ENCODE results near the gene PSD4.

PSD4 gene

DNA sequence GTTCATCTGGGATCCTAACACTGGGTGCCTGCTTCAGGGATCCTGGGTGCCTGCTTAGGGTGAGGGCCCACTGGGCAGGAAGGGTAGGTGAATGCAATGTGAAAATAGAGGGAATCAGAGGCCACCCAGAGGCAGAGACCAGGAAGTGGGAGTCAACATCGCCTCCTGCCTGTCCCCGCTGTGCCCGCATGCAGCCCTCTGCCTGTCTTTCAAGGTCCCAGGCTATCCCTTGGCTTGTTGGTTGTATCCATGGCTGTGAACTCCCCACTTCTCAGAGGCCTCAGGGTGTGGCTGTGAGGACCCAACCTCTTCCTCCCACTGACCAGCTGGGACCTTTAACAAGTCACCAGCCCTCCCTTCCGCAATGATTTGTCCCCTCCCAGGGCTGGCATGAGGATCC lies 26.5 kb downstream of the PSD4 start:
- no peak overlapping the region for H3K27ac ChIP-seq (replicated peaks)
- TF ChIP-seq, protein P1, sequence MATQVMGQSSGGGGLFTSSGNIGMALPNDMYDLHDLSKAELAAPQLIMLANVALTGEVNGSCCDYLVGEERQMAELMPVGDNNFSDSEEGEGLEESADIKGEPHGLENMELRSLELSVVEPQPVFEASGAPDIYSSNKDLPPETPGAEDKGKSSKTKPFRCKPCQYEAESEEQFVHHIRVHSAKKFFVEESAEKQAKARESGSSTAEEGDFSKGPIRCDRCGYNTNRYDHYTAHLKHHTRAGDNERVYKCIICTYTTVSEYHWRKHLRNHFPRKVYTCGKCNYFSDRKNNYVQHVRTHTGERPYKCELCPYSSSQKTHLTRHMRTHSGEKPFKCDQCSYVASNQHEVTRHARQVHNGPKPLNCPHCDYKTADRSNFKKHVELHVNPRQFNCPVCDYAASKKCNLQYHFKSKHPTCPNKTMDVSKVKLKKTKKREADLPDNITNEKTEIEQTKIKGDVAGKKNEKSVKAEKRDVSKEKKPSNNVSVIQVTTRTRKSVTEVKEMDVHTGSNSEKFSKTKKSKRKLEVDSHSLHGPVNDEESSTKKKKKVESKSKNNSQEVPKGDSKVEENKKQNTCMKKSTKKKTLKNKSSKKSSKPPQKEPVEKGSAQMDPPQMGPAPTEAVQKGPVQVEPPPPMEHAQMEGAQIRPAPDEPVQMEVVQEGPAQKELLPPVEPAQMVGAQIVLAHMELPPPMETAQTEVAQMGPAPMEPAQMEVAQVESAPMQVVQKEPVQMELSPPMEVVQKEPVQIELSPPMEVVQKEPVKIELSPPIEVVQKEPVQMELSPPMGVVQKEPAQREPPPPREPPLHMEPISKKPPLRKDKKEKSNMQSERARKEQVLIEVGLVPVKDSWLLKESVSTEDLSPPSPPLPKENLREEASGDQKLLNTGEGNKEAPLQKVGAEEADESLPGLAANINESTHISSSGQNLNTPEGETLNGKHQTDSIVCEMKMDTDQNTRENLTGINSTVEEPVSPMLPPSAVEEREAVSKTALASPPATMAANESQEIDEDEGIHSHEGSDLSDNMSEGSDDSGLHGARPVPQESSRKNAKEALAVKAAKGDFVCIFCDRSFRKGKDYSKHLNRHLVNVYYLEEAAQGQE (IDR thresholded peaks at IDR 0.05; ENCODE audit: insufficient replicate concordance, low read depth), result no peak
- no peak for TF ChIP-seq POLR2AphosphoS5 (IDR thresholded peaks at IDR 0.05; ENCODE audit: low read depth)
- TF ChIP-seq GABPA (IDR thresholded peaks at IDR 0.05; ENCODE audit: low read depth), result no peak
- TF ChIP-seq, protein P2, sequence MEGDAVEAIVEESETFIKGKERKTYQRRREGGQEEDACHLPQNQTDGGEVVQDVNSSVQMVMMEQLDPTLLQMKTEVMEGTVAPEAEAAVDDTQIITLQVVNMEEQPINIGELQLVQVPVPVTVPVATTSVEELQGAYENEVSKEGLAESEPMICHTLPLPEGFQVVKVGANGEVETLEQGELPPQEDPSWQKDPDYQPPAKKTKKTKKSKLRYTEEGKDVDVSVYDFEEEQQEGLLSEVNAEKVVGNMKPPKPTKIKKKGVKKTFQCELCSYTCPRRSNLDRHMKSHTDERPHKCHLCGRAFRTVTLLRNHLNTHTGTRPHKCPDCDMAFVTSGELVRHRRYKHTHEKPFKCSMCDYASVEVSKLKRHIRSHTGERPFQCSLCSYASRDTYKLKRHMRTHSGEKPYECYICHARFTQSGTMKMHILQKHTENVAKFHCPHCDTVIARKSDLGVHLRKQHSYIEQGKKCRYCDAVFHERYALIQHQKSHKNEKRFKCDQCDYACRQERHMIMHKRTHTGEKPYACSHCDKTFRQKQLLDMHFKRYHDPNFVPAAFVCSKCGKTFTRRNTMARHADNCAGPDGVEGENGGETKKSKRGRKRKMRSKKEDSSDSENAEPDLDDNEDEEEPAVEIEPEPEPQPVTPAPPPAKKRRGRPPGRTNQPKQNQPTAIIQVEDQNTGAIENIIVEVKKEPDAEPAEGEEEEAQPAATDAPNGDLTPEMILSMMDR (IDR thresholded peaks at IDR 0.05; ENCODE audit: insufficient read depth, low read length), result no peak
- TF ChIP-seq SPI1 (IDR thresholded peaks at IDR 0.05; ENCODE audit: borderline replicate concordance, low read depth), result no peak
- H3K27me3 ChIP-seq (ENCODE audit: insufficient read depth, poor library complexity, severe bottlenecking), result no peaks in the 10 kb centered on the region
- H3K4me3 ChIP-seq (replicated peaks; ENCODE audit: insufficient read depth, low read length), result no peak overlapping the region
- no peak for DNase-seq (ENCODE audit: low read depth in 1 of 2, low spot score in 1 of 2)

DNA sequence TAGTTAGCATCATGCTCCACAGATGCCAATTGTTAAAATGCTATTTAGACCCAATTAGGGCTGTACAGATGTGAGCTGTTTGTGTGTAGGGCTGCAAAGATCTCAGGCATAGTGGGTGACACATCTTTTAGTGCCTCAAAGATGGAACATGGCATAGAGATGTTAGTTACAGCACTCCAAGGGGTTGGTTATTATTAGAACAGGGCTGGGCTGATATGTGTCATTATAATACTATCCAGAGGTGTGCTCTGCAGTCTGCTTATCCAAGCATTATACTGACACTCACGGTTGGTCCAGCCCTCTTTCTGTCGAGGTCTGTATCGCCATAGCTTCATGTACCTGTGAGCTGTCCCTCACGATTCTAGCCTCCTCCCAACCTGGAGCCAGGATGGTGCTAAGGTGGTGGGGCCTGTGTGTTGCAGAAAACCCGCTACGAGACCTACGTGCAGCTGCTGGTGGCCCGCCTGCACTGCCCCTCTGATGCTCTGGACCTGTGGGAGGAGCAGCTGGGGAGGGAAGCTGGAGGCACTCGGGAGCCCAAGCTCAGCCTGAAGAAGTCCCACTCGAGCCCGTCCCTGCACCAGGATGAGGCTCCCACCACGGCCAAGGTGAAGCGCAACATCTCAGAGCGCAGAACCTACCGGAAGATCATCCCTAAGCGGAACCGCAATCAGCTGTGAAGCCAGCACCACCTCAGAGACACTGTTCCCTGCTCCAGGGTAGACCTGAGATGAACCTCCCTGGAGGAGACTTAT lies 27.1 kb downstream of the PSD4 start:
- DNase-seq (ENCODE audit: low read depth in 1 of 2, low spot score in 1 of 2), result no peak
- TF ChIP-seq POLR2AphosphoS5 (IDR thresholded peaks at IDR 0.05; ENCODE audit: low read depth) (no peak), GABPA (IDR thresholded peaks at IDR 0.05; ENCODE audit: low read depth) (no peak), SPI1 (IDR thresholded peaks at IDR 0.05; ENCODE audit: borderline replicate concordance, low read depth) (no peak)
- TF ChIP-seq, protein P2 (IDR thresholded peaks at IDR 0.05; ENCODE audit: insufficient read depth, low read length), result no peak
- TF ChIP-seq, protein P1 (IDR thresholded peaks at IDR 0.05; ENCODE audit: insufficient replicate concordance, low read depth), result no peak
- H3K27me3 ChIP-seq (ENCODE audit: insufficient read depth, poor library complexity, severe bottlenecking), result no peaks in the 10 kb centered on the region
- no peak overlapping the region for H3K4me3 ChIP-seq (replicated peaks; ENCODE audit: insufficient read depth, low read length)
- no peak overlapping the region for H3K27ac ChIP-seq (replicated peaks)

DNA sequence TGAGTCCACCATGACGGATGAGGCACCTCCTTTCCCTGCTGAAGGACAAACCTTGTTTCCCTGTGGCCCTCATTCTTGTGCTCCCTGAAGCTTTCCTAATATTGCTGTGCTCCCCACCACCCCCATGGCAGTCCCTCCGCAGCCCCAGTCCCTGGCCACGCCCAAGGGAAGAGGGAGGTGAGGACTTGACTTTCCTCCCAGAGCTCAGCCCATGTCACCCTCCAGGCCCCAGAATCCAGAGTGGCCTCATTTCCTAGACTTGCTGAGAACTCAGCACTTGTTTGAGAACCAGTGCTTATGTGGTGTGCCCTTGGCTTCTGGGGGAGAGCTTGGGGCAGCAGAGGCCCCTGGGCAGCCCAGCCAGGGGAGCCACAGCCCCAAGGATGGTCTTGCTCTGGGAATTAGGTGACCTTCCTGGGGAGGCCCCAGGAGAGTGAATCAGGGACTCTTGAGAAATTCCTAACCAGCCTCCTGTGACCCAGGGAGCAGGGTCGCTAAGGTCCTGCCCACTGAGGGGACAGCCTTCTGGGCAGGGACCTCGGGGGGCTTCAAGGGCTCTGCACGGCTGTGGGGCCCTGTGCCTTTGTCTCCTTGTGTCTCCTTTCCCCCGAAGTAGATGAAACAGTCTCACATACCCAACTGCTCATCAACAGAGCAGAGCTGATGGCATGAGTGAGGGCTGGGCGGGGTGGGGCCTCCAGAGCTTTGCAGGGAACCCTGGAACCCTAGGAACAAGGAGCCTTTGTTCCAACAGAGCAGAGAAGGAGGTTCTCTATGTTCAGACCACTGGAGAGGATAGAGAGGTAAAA lies 27.9 kb downstream of the PSD4 start:
- DNase-seq (ENCODE audit: low read depth in 1 of 2, low spot score in 1 of 2), result no peak
- Histone ChIP-seq H3K27ac (replicated peaks) (no peak overlapping the region), H3K27me3 (ENCODE audit: insufficient read depth, poor library complexity, severe bottlenecking) (no peaks in the 10 kb centered on the region), H3K4me3 (replicated peaks; ENCODE audit: insufficient read depth, low read length) (no peak overlapping the region)
- no peak for TF ChIP-seq GABPA (IDR thresholded peaks at IDR 0.05; ENCODE audit: low read depth)
- no peak for TF ChIP-seq POLR2AphosphoS5 (IDR thresholded peaks at IDR 0.05; ENCODE audit: low read depth)
- no peak for TF ChIP-seq SPI1 (IDR thresholded peaks at IDR 0.05; ENCODE audit: borderline replicate concordance, low read depth)
- TF ChIP-seq, protein P2 (IDR thresholded peaks at IDR 0.05; ENCODE audit: insufficient read depth, low read length), result no peak
- TF ChIP-seq, protein P1 (IDR thresholded peaks at IDR 0.05; ENCODE audit: insufficient replicate concordance, low read depth), result no peak
